Esophagus squamous epithelium (tissue), 5 donors: ENCODE measurements around the gene MSL1. TPM values are rescaled to one million over a fixed set of nuclear protein-coding genes. Genes with fewer than 3 reads are reported as not detected.
A peak's percentile ranks its signal among the peaks of the same experiment; 100 is the strongest.

Experiments
- DNase-seq: peaks from one replicate; lab custom pipeline; 2025; lab: John Stamatoyannopoulos, UW
- H3K27ac ChIP-seq, 4 donors: fragments of 200-600 bp; sonication (generic); one replicate each; pipeline ENCODE4 v1.5.1; 2016 to 2019; ENCODE audit warnings: mild to moderate bottlenecking in 1 of 4
- H3K27me3 ChIP-seq, 4 donors: fragments of 200-600 bp; sonication (generic); 1 replicate in 3 of 4; 2 replicates in 1 of 4; pipeline versions ENCODE4 v1.5.1 to v1.6.0; 2017 to 2021; ENCODE audit warnings: antibody characterized with exemption in 1 of 4
- H3K36me3 ChIP-seq, 3 donors: fragments of 200-600 bp; sonication (generic); one replicate each; pipeline ENCODE4 v1.5.1; 2016 to 2019
- H3K4me1 ChIP-seq, 3 donors: fragments of 200-600 bp; sonication (generic); one replicate each; pipeline ENCODE4 v1.5.1; 2017 to 2019
- H3K4me3 ChIP-seq, 4 donors: fragments of 200-600 bp; sonication (generic); 1 replicate in 3 of 4; 2 replicates in 1 of 4; pipeline ENCODE4 v1.5.1; 2016 to 2019; ENCODE audit warnings: mild to moderate bottlenecking in 2 of 4, moderate library complexity in 1 of 4
- H3K9me3 ChIP-seq, 3 donors: fragments of 200-600 bp; sonication (generic); one replicate each; pipeline ENCODE4 v1.5.1; 2016 to 2019
- POLR2A ChIP-seq, 4 donors: fragments of 450-650 bp; IDR thresholded peaks; one replicate each; pipeline ENCODE4 v1.6.1; 2017; ENCODE audit warnings: antibody characterized with exemption in 4 of 4, mild to moderate bottlenecking in 4 of 4, moderate library complexity in 3 of 4
- WGBS, 2 donors: methylation state at CpG; one replicate each; pipeline ENCODE4 v1.1.5; 2018; 5-methylcytosine and 5-hydroxymethylcytosine counted together
- intact Hi-C: fragments of 100-400 bp; cut with DNase I; formaldehyde crosslinking; loops from one replicate; pipeline ENCODE4 v1.15.0; 2022
- total RNA-seq, 4 donors: library from RNA; depleted of rRNA; stranded (reverse); fragments of >200 nt; gene quantifications; one replicate each; pipeline ENCODE4 v1.1.0, GENCODE V29; 2016
- TF ChIP-seq, protein P1 (sequence below), 6 experiments: fragments of 450-650 bp in 4 of 6; fragments of 200-600 bp in 2 of 6; sonication (generic) in 2 of 6; IDR thresholded peaks; one replicate each; pipeline ENCODE4 v1.5.1; 2016 to 2019; ENCODE audit warnings: antibody characterized with exemption in 6 of 6, mild to moderate bottlenecking in 4 of 6, moderate library complexity in 4 of 6
- donor health status: DM: yes; HTN: yes; CAD: no.

Gene MSL1
- total RNA-seq, 4 donors from 2014 or later = 41.5 to 59.9 (median 51.5) TPM

DNA sequence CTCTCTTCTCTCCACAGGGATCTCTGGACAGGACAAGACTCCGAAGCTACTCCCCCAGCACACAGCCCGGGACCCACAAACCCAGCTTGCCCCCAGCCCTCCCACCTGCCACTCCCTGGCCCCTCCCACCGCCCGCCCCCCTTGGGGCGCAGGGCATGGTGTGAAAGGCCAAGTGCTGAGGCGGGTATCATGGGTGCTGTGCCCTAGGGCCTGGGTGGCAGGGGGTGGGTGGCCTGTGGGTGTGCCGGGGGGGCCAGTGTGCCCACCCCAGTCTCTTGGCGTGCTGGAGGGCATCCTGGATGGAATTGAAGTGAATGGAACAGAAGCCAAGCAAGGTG, 47.6 kb upstream of the MSL1 start:
- no peaks in the 10 kb centered on the region for H3K9me3 ChIP-seq
- H3K4me3 ChIP-seq = no peak overlapping the region
- peaks cover 66 to 90% (median 69%) of the 10 kb centered on the region in 3 donors for H3K4me1 ChIP-seq
- intact Hi-C loops = no loop called here
- H3K27me3 ChIP-seq = no peaks in the 10 kb centered on the region
- DNase-seq = no peak
- H3K27ac ChIP-seq = peak overlapping the region; percentile 80 to 93 (median 90)
- WGBS, 2 donors = 59 to 77% methylated on average over 2 to 4 of the region's 8 CpGs
- H3K36me3 ChIP-seq = peaks cover 0 to 43% (median 5%) of the 10 kb centered on the region in 3 donors
- TF ChIP-seq, protein P1, sequence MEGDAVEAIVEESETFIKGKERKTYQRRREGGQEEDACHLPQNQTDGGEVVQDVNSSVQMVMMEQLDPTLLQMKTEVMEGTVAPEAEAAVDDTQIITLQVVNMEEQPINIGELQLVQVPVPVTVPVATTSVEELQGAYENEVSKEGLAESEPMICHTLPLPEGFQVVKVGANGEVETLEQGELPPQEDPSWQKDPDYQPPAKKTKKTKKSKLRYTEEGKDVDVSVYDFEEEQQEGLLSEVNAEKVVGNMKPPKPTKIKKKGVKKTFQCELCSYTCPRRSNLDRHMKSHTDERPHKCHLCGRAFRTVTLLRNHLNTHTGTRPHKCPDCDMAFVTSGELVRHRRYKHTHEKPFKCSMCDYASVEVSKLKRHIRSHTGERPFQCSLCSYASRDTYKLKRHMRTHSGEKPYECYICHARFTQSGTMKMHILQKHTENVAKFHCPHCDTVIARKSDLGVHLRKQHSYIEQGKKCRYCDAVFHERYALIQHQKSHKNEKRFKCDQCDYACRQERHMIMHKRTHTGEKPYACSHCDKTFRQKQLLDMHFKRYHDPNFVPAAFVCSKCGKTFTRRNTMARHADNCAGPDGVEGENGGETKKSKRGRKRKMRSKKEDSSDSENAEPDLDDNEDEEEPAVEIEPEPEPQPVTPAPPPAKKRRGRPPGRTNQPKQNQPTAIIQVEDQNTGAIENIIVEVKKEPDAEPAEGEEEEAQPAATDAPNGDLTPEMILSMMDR (IDR thresholded peaks at IDR 0.05) = no peak
- no peak for TF ChIP-seq POLR2A (IDR thresholded peaks at IDR 0.05)

- Histone ChIP-seq H3K4me3 (no peak overlapping the region), H3K36me3 (peaks cover 0 to 49% (median 7%) of the 10 kb centered on the region in 3 donors), H3K27me3 (no peaks in the 10 kb centered on the region), H3K27ac (peak overlapping the region; percentile 62 to 93 (median 90)), H3K4me1 (peaks cover 59 to 83% (median 63%) of the 10 kb centered on the region in 3 donors), H3K9me3 (no peaks in the 10 kb centered on the region)
- no peak for DNase-seq
- TF ChIP-seq, protein P1 (IDR thresholded peaks at IDR 0.05) = no peak
- TF ChIP-seq POLR2A (IDR thresholded peaks at IDR 0.05) = no peak
- intact Hi-C loops = no loop called here
- WGBS, 2 donors = 45 to 63% methylated on average over 5 of the region's 6 CpGs
Measured at GRCh38 chr17:40074871-40075200, 46.9 kb upstream of the MSL1 start.

- H3K9me3 ChIP-seq = no peaks in the 10 kb centered on the region
- peaks cover 0 to 53% (median 7%) of the 10 kb centered on the region in 3 donors for H3K36me3 ChIP-seq
- no peak for DNase-seq
- peaks cover 54 to 77% (median 57%) of the 10 kb centered on the region in 3 donors for H3K4me1 ChIP-seq
- peak overlapping the region in 2 of 4 donors; percentile 1 to 40 for H3K4me3 ChIP-seq
- H3K27ac ChIP-seq = peak overlapping the region; percentile 62 to 93 (median 90)
- H3K27me3 ChIP-seq = no peaks in the 10 kb centered on the region
- TF ChIP-seq, protein P1 (IDR thresholded peaks at IDR 0.05) = peak; percentile 85 to 94 (median 88)
- TF ChIP-seq POLR2A (IDR thresholded peaks at IDR 0.05) = no peak
- intact Hi-C loops = no loop called here
- 15 to 30% methylated on average over 2 to 3 of the region's 11 CpGs for WGBS, 2 donors
Measured at GRCh38 chr17:40075201-40075941, 46.4 kb upstream of the MSL1 start.

DNA sequence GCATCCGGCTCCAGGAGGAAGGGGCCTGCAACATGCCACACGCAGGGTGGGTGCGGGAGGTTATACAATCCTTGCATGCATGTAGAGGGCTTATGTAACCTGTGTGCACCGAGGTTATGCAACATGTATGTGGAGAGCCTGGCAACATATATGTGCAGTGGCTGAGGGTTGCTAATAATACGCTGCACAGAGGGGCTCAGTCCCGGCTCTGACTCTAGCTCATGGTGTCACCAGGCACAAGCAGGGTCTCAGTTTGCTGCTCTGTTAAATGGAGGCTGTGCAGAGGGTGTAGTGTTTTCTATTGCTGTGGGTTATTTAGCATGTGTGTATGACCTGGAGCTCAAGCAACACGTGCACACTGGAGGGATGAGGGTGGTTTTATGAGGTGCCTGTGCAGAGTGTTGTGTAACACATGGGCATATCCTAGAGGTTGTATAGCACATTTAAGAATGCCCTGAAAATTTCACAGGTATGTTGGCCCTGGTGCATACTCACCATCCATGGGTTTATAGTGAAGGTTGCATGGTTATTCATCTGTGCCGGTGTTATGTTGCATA, 45.8 kb upstream of the MSL1 start:
- no peak for DNase-seq
- intact Hi-C loops = no loop called here
- Histone ChIP-seq H3K36me3 (peaks cover 0 to 58% (median 7%) of the 10 kb centered on the region in 3 donors), H3K27me3 (no peaks in the 10 kb centered on the region), H3K4me1 (peaks cover 47 to 71% (median 51%) of the 10 kb centered on the region in 3 donors), H3K9me3 (no peaks in the 10 kb centered on the region), H3K4me3 (peak overlapping the region in 2 of 4 donors; percentile 1 to 40), H3K27ac (peak overlapping the region; percentile 62 to 93 (median 90))
- no peak for TF ChIP-seq POLR2A (IDR thresholded peaks at IDR 0.05)
- TF ChIP-seq, protein P1 (IDR thresholded peaks at IDR 0.05) = no peak
- 47 to 48% methylated on average over 6 to 8 of the region's 8 CpGs for WGBS, 2 donors

DNA sequence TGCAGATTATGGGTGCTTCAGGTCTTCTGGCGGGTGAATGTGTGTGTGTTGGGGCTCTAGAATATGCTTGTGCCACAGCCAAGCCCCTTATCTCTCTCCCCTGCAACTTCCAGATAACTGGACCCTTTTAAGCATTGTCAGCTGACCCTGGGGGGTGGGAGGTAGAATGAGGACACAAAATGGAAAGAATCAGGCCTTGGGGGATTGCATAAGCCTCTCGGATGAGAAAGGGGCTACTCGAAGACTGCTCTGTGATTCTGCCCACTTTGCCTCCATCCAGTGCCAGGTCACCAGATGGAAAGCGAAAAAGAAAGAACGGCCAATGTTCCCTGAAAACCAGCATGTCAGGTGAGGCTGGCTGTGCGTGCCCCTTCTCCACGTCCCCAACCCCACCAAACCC, 45.2 kb upstream of the MSL1 start:
- Histone ChIP-seq H3K27ac (peak overlapping the region in 3 of 4 donors; percentile 51 to 89 (median 60)), H3K9me3 (no peaks in the 10 kb centered on the region), H3K4me1 (peaks cover 42 to 65% (median 45%) of the 10 kb centered on the region in 3 donors), H3K27me3 (no peaks in the 10 kb centered on the region), H3K4me3 (no peak overlapping the region), H3K36me3 (peaks cover 0 to 59% (median 7%) of the 10 kb centered on the region in 3 donors)
- DNase-seq = no peak
- 89 to 90% methylated on average over 7 of the region's 7 CpGs for WGBS, 2 donors
- intact Hi-C loops = no loop called here
- TF ChIP-seq, protein P1 (IDR thresholded peaks at IDR 0.05) = no peak
- TF ChIP-seq POLR2A (IDR thresholded peaks at IDR 0.05) = no peak
